ENCODE data around the gene SYT12. TPM values are rescaled to one million over a fixed set of nuclear protein-coding genes. Genes with fewer than 3 reads are reported as not detected.

Gene SYT12
- total RNA-seq, 2 experiments from 2014 or later: not detected

DNA sequence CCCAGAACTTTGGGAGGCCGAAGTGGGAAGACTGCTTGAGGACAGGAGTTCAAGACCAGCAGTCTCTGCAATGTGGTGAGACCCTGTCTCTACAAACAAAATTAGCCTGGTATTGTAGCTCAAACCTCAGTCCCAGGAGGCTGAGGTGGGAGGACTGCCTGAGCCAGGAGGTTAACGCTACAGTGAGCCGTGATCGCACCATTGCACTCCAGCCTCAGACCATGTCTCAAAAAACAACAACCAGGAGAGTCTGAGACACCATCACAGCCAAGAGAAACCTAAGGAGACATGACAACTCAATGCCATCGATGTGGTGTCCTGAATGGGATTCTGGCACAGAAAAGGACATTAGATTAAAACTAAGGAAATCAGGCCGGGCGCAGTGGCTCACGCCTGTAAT lies 67.8 kb downstream of the SYT12 start:
- Mint-ChIP-seq H3K4me3 (no peak overlapping the region), H3K27me3 (no peaks in the 10 kb centered on the region), H3K27ac (no peak overlapping the region), H3K36me3 (ENCODE audit: low read depth) (no peaks in the 10 kb centered on the region), H3K9me3 (no peaks in the 10 kb centered on the region), H3K4me1 (ENCODE audit: low read depth) (no peaks in the 10 kb centered on the region)
- TF ChIP-seq, protein P1, sequence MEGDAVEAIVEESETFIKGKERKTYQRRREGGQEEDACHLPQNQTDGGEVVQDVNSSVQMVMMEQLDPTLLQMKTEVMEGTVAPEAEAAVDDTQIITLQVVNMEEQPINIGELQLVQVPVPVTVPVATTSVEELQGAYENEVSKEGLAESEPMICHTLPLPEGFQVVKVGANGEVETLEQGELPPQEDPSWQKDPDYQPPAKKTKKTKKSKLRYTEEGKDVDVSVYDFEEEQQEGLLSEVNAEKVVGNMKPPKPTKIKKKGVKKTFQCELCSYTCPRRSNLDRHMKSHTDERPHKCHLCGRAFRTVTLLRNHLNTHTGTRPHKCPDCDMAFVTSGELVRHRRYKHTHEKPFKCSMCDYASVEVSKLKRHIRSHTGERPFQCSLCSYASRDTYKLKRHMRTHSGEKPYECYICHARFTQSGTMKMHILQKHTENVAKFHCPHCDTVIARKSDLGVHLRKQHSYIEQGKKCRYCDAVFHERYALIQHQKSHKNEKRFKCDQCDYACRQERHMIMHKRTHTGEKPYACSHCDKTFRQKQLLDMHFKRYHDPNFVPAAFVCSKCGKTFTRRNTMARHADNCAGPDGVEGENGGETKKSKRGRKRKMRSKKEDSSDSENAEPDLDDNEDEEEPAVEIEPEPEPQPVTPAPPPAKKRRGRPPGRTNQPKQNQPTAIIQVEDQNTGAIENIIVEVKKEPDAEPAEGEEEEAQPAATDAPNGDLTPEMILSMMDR (IDR thresholded peaks at IDR 0.05): no peak
- Histone ChIP-seq H3K36me3 (ENCODE audit: insufficient read depth, low read length) (no peaks in the 10 kb centered on the region), H3K9me3 (ENCODE audit: control insufficient read depth in 1 of 2, insufficient read depth in 1 of 2, low read length in 2 of 2) (no peaks in the 10 kb centered on the region), H3K27me3 (ENCODE audit: control insufficient read depth in 1 of 2, insufficient read depth in 2 of 2, low read length in 2 of 2) (no peaks in the 10 kb centered on the region), H3K4me1 (ENCODE audit: insufficient read depth, low read length) (no peaks in the 10 kb centered on the region), H3K4me3 (ENCODE audit: low read length) (no peak overlapping the region), H3K27ac (ENCODE audit: low read depth in 1 of 2, low read length in 2 of 2) (no peak overlapping the region)
- DNase-seq: no peak
- intact Hi-C loops (cut with DNase I, micrococcal nuclease): no loop called here
- POLR2A ChIA-PET: no interaction called here
- ATAC-seq (ENCODE audit: poor library complexity): no peak
- CTCF ChIA-PET: no interaction called here

DNA sequence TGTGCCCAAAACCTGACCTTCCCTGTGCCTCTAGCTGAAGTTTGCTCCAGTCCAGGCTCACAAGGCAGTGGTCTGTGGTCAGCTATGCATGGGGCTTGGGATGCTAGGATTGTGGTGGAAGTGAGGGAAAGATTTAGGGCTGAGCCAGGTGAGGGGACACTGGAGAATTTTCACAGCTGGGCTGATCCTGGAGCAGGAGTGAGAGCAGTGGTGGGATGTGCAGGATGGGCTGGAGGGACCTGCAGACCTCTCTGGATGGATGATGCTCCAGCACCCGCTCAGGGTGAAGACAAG lies 72.2 kb downstream of the SYT12 start:
- TF ChIP-seq, protein P1 (IDR thresholded peaks at IDR 0.05): peak; percentile 27
- no peak overlapping the region for H3K4me3 ChIP-seq (ENCODE audit: low read length)
- Mint-ChIP-seq H3K36me3 (ENCODE audit: low read depth) (no peaks in the 10 kb centered on the region), H3K4me1 (ENCODE audit: low read depth) (peaks cover 7% of the 10 kb centered on the region), H3K9me3 (no peaks in the 10 kb centered on the region), H3K27ac (no peak overlapping the region), H3K27me3 (no peaks in the 10 kb centered on the region), H3K4me3 (no peak overlapping the region)
- H3K27me3 ChIP-seq (ENCODE audit: control insufficient read depth in 1 of 2, insufficient read depth in 2 of 2, low read length in 2 of 2): no peaks in the 10 kb centered on the region
- POLR2A ChIA-PET: interaction anchor here (0.6 to 0.7 kb wide), 2 partner anchors 9 to 22 kb away, joined by 3 to 5 read pairs; no protein-coding TSS in a partner anchor
- no peak overlapping the region for H3K27ac ChIP-seq (ENCODE audit: low read depth in 1 of 2, low read length in 2 of 2)
- no peaks in the 10 kb centered on the region for H3K36me3 ChIP-seq (ENCODE audit: insufficient read depth, low read length)
- no peaks in the 10 kb centered on the region for H3K9me3 ChIP-seq (ENCODE audit: control insufficient read depth in 1 of 2, insufficient read depth in 1 of 2, low read length in 2 of 2)
- CTCF ChIA-PET: interaction anchor here (1.1 to 1.9 kb wide), 3 partner anchors 14 to 72 kb away, joined by 3 to 8 read pairs (median 3); no protein-coding TSS in a partner anchor
- H3K4me1 ChIP-seq (ENCODE audit: insufficient read depth, low read length): peaks cover 4% of the 10 kb centered on the region
- DNase-seq (no peak), ATAC-seq (ENCODE audit: poor library complexity) (no peak)
- intact Hi-C loops (cut with DNase I, micrococcal nuclease): loop anchor here in 1 of 2 experiments (5.0 kb wide), 1 partner anchor 72 kb away; no protein-coding TSS in a partner anchor

DNA sequence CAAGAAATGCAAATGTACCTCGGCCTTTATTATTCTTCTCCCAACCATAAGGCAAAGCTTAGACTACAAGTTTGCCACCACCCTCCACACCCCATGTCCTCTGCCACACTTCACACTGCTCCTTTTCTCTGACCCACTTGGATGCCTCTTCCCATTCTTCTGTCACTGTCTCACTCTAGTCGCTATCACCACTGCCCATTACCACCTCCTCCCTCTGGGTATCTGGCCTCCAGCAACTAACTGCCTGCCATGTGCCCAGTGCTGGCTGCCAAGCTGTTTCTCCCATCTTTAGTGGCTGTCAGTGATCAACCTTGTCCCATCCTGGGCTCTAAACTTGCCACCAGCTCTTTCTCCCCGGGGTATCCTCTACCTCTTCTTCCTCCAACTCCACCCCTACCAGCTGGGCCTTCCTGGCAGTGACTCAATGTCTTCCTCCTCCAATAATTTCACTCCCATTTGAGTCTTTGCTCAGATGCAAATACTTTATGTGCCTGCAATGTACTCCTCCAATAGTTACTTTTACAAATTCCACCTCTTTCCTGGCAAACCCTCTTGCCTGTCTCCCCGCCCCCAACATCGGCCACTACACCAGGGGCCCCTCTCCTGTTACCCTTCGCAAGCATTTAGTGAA lies 76.0 kb downstream of the SYT12 start:
- CTCF ChIA-PET: interaction anchor here (0.6 kb wide), 1 partner anchor 1420 kb away, joined by 3 read pairs; no protein-coding TSS in a partner anchor
- no peaks in the 10 kb centered on the region for H3K36me3 Mint-ChIP-seq (ENCODE audit: low read depth)
- H3K27ac Mint-ChIP-seq: peak overlapping the region; percentile 73

More for the DNA sequence above, 76.0 kb downstream of the SYT12 start:
- TF ChIP-seq, protein P1 (IDR thresholded peaks at IDR 0.05): no peak
- Histone ChIP-seq H3K27ac (ENCODE audit: low read depth in 1 of 2, low read length in 2 of 2) (no peak overlapping the region), H3K36me3 (ENCODE audit: insufficient read depth, low read length) (no peaks in the 10 kb centered on the region), H3K9me3 (ENCODE audit: control insufficient read depth in 1 of 2, insufficient read depth in 1 of 2, low read length in 2 of 2) (no peaks in the 10 kb centered on the region), H3K27me3 (ENCODE audit: control insufficient read depth in 1 of 2, insufficient read depth in 2 of 2, low read length in 2 of 2) (no peaks in the 10 kb centered on the region), H3K4me3 (ENCODE audit: low read length) (no peak overlapping the region), H3K4me1 (ENCODE audit: insufficient read depth, low read length) (peaks cover 16% of the 10 kb centered on the region)
- POLR2A ChIA-PET: interaction anchor here (1.2 kb wide), 1 partner anchor 20 kb away, joined by 5 read pairs; the partner anchor contains the start of gene KDM2A
- H3K4me1 Mint-ChIP-seq (ENCODE audit: low read depth): peaks cover 28% of the 10 kb centered on the region
- intact Hi-C loops (cut with DNase I, micrococcal nuclease): loop anchor here in 1 of 2 experiments (5.0 kb wide), 1 partner anchor 68 kb away; no protein-coding TSS in a partner anchor
- DNase-seq (no peak), ATAC-seq (ENCODE audit: poor library complexity) (no peak)
- no peaks in the 10 kb centered on the region for H3K27me3 Mint-ChIP-seq
- no peak overlapping the region for H3K4me3 Mint-ChIP-seq
- no peaks in the 10 kb centered on the region for H3K9me3 Mint-ChIP-seq
